GM12875 (cell line): ENCODE measurements around the gene LZTS3.

ENCODE experiments used
- H3K4me3 ChIP-seq: one replicate; pipeline ENCODE4 v1.5.1; 2011; ENCODE audit warnings: low read depth, low read length, control low read depth
- CTCF ChIP-seq: IDR thresholded peaks from 2 replicates; pipeline ENCODE4 v1.5.1; 2011; ENCODE audit warnings: low read depth, mild to moderate bottlenecking, control low read depth, inconsistent platforms, low read length, moderate library complexity, borderline replicate concordance; ENCODE audit not compliant: insufficient read depth

The LZTS3 gene

DNA sequence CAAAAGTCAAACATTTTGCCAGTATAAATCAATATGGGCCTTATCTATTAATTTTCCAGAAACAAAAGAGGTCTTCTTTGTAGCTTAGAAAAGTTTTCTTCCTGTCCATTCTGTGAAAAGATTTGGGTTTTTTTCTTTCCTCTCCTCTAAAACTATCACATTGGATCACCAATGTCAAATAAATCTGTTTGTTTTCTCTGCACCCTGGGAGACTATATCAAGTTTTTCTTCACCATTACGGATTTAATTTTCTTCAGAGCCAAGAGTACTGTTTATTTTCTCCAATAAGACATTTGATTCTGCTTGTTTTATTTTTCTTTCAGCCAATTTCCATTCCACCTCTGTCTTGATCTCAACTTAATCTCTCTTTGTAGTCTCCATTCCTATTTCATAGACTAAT is 1.9 kb upstream of the LZTS3 start:
- H3K4me3 ChIP-seq, result no peak overlapping the region
- no peak for TF ChIP-seq CTCF

GRCh38 chr20:3174442-3175261 is 1.3 kb upstream of the LZTS3 start:
- no peak overlapping the region for H3K4me3 ChIP-seq
- TF ChIP-seq CTCF, result no peak

DNA sequence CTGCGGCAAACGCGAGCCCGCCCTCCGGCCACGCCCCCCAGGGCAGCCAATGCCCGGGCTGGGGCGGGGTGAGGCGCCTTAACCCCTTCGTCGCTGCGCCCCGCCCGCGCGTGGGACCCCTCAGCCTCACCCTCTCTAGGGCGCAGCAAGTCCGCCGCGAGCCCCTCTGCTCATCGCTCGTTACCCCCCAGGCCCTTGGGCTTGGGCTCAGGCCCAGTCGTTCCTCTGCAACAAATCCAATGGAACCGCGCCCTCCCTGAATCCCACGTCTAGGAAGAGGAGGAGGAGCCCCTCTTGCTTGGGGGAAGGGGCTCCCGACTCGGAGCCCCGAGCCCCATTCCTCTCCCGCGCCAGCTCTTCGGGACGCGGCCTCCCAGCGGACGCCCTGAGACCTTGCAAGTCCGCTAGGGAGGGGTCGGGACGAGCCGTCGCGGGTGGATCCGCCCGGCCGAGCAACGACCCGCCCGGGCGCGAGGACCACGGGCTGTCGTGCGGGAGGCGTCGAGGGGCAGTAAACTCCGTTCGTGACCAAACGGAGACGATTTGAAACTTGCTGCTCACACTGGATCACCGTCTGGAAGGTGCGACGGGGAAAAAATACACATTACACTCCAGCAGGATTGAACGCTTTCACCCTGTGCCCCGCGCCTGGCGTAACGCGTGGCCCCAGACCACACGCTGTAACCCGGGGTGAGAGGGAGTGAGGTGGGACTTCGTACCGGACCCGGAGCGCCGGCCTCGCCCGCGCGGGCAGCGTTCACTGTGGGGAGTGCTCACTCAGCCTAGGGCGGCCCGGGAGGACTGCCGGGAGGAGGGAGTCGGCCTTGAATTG is 477 bp upstream of the LZTS3 start:
- peak overlapping the region; percentile 68 for H3K4me3 ChIP-seq
- peak; percentile 24; the same call in 1 of the 2 replicates for TF ChIP-seq CTCF

- TF ChIP-seq CTCF, result no peak
- no peak overlapping the region for H3K4me3 ChIP-seq
Measured at GRCh38 chr20:3172126-3172932, 1.0 kb downstream of the LZTS3 start.

GRCh38 chr20:3171391-3172125 is 1.8 kb downstream of the LZTS3 start:
- H3K4me3 ChIP-seq, result no peak overlapping the region
- TF ChIP-seq CTCF, result no peak

GRCh38 chr20:3168829-3169590 is 4.3 kb downstream of the LZTS3 start:
- TF ChIP-seq CTCF, result no peak
- no peak overlapping the region for H3K4me3 ChIP-seq
